Effector CD8-positive, alpha-beta T cell (primary cell): ENCODE data around the gene RPS6KA4.
"Not testable (repeated sequence)": the region's sequence is repeated elsewhere in the genome, so short reads cannot be mapped to it uniquely, and the experiment has no call there.

Experiments used
- DNase-seq: peaks from one replicate; lab custom pipeline; 2025; lab: John Stamatoyannopoulos, UW

RPS6KA4 gene

GRCh38 chr11:64385945-64386704, 27.2 kb downstream of the RPS6KA4 start:
- no peak for DNase-seq

- DNase-seq = no peak
Measured at GRCh38 chr11:64387916-64388315, 29.0 kb downstream of the RPS6KA4 start.

GRCh38 chr11:64388894-64389293, 29.9 kb downstream of the RPS6KA4 start:
- DNase-seq = no peak

- no peak for DNase-seq
Measured at GRCh38 chr11:64389851-64390250, 30.9 kb downstream of the RPS6KA4 start.

GRCh38 chr11:64390558-64390957, 31.6 kb downstream of the RPS6KA4 start:
- DNase-seq = no peak

- DNase-seq = no peak
Measured at GRCh38 chr11:64391839-64392238, 32.9 kb downstream of the RPS6KA4 start.

- no peak for DNase-seq
Measured at GRCh38 chr11:64395545-64396078, 36.6 kb downstream of the RPS6KA4 start.

- no peak for DNase-seq
Measured at GRCh38 chr11:64396079-64396591, 37.2 kb downstream of the RPS6KA4 start.

GRCh38 chr11:64400102-64400501, 41.1 kb downstream of the RPS6KA4 start:
- DNase-seq = no peak

- DNase-seq = no peak
Measured at GRCh38 chr11:64400667-64401066, 41.7 kb downstream of the RPS6KA4 start.

GRCh38 chr11:64401775-64402174, 42.8 kb downstream of the RPS6KA4 start:
- DNase-seq = no peak

GRCh38 chr11:64403106-64403505, 44.1 kb downstream of the RPS6KA4 start:
- no peak for DNase-seq

- no peak for DNase-seq
Measured at GRCh38 chr11:64406221-64406946, 47.4 kb downstream of the RPS6KA4 start.

- DNase-seq = no peak
Measured at GRCh38 chr11:64407221-64407620, 48.3 kb downstream of the RPS6KA4 start.

- DNase-seq = no peak
Measured at GRCh38 chr11:64407630-64408029, 48.7 kb downstream of the RPS6KA4 start.

GRCh38 chr11:64409278-64409677, 50.3 kb downstream of the RPS6KA4 start:
- DNase-seq = no peak

GRCh38 chr11:64409707-64410403, 50.9 kb downstream of the RPS6KA4 start:
- no peak for DNase-seq

- no peak for DNase-seq
Measured at GRCh38 chr11:64410404-64410734, 51.4 kb downstream of the RPS6KA4 start.

GRCh38 chr11:64413417-64413816, 54.5 kb downstream of the RPS6KA4 start:
- no peak for DNase-seq

- no peak for DNase-seq
Measured at GRCh38 chr11:64415286-64415685, 56.3 kb downstream of the RPS6KA4 start.

GRCh38 chr11:64415996-64416728, 57.2 kb downstream of the RPS6KA4 start:
- no peak for DNase-seq

- DNase-seq = not testable (repeated sequence)
Measured at GRCh38 chr11:64418233-64418632, 59.3 kb downstream of the RPS6KA4 start.
